ENCODE measurements around the gene FMO1. TPM values are rescaled to one million over a fixed set of nuclear protein-coding genes. Genes with fewer than 3 reads are reported as not detected.

Gene FMO1
- total and polyA plus RNA-seq, 8 donors: 1.4 to 3.2 (median 2.2) TPM; not detected in 4

GRCh38 chr1:171207377-171207776 is 40.9 kb upstream of the FMO1 start:
- no peak overlapping the region for H3K4me3 ChIP-seq
- TF ChIP-seq EP300 (IDR thresholded peaks at IDR 0.05) (no peak), POLR2AphosphoS5 (IDR thresholded peaks at IDR 0.05) (no peak), POLR2A (IDR thresholded peaks at IDR 0.05) (no peak), CTCF (IDR thresholded peaks at IDR 0.05) (no peak)
- no peaks in the 10 kb centered on the region for H3K9me3 ChIP-seq
- no peaks in the 10 kb centered on the region for H3K27me3 ChIP-seq
- peaks cover 8 to 58% (median 28%) of the 10 kb centered on the region in 4 donors for H3K4me1 ChIP-seq
- H3K27ac ChIP-seq: no peak overlapping the region
- no peaks in the 10 kb centered on the region for H3K36me3 ChIP-seq
- intact Hi-C loops (cut with DNase I; ENCODE audit: low total_unique reads): no loop called here
- no peak for DNase-seq
- 68 to 81% (median 78%) methylated on average over 2 of the region's 2 CpGs for WGBS, 5 donors

GRCh38 chr1:171210355-171210754 is 37.9 kb upstream of the FMO1 start:
- DNase-seq: peak in 1 of 2 donors; percentile 46
- intact Hi-C loops (cut with DNase I; ENCODE audit: low total_unique reads): no loop called here

GRCh38 chr1:171212607-171213351 is 35.5 kb upstream of the FMO1 start:
- Histone ChIP-seq H3K36me3 (no peaks in the 10 kb centered on the region), H3K4me1 (peaks cover 0 to 32% (median 10%) of the 10 kb centered on the region in 4 donors), H3K9me3 (no peaks in the 10 kb centered on the region), H3K27me3 (no peaks in the 10 kb centered on the region), H3K4me3 (no peak overlapping the region), H3K27ac (peak overlapping the region in 1 of 5 donors; percentile 22)
- no peak for DNase-seq
- TF ChIP-seq CTCF (IDR thresholded peaks at IDR 0.05) (no peak), POLR2A (IDR thresholded peaks at IDR 0.05) (no peak), POLR2AphosphoS5 (IDR thresholded peaks at IDR 0.05) (no peak), EP300 (IDR thresholded peaks at IDR 0.05) (no peak)
- 76 to 92% (median 88%) methylated on average over 3 of the region's 3 CpGs for WGBS, 5 donors
- intact Hi-C loops (cut with DNase I; ENCODE audit: low total_unique reads): no loop called here

More at GRCh38 chr1:171210355-171210754, 37.9 kb upstream of the FMO1 start:
- peaks cover 8 to 49% (median 28%) of the 10 kb centered on the region in 4 donors for H3K4me1 ChIP-seq
- TF ChIP-seq POLR2AphosphoS5 (IDR thresholded peaks at IDR 0.05): peak; percentile 11 to 63 (median 51)
- TF ChIP-seq CTCF (IDR thresholded peaks at IDR 0.05): no peak
- TF ChIP-seq POLR2A (IDR thresholded peaks at IDR 0.05): no peak
- no peak for TF ChIP-seq EP300 (IDR thresholded peaks at IDR 0.05)
- no peaks in the 10 kb centered on the region for H3K36me3 ChIP-seq
- WGBS, 5 donors: 26 to 62% (median 31%) methylated on average over 1 of the region's 1 CpG
- H3K9me3 ChIP-seq: no peaks in the 10 kb centered on the region
- no peaks in the 10 kb centered on the region for H3K27me3 ChIP-seq
- H3K27ac ChIP-seq: peak overlapping the region in 1 of 5 donors; percentile 57
- no peak overlapping the region for H3K4me3 ChIP-seq

GRCh38 chr1:171213559-171214454 is 34.5 kb upstream of the FMO1 start:
- no peaks in the 10 kb centered on the region for H3K9me3 ChIP-seq
- no peak for DNase-seq
- peak overlapping the region in 1 of 5 donors; percentile 22 for H3K27ac ChIP-seq
- TF ChIP-seq POLR2A (IDR thresholded peaks at IDR 0.05): no peak
- TF ChIP-seq POLR2AphosphoS5 (IDR thresholded peaks at IDR 0.05): no peak
- no peak for TF ChIP-seq CTCF (IDR thresholded peaks at IDR 0.05)
- peaks cover 0 to 43% (median 17%) of the 10 kb centered on the region in 4 donors for H3K4me1 ChIP-seq
- H3K4me3 ChIP-seq: no peak overlapping the region
- no peaks in the 10 kb centered on the region for H3K36me3 ChIP-seq
- intact Hi-C loops (cut with DNase I; ENCODE audit: low total_unique reads): no loop called here
- 79 to 84% (median 82%) methylated on average over 12 of the region's 12 CpGs for WGBS, 5 donors
- H3K27me3 ChIP-seq: no peaks in the 10 kb centered on the region

Data from stomach (tissue), 9 donors.